Body of pancreas (tissue), 4 donors: Measurements from ENCODE around the gene CBLIF.

Source experiments
- POLR2A ChIP-seq, 3 donors: fragments of 450-650 bp; IDR thresholded peaks; one replicate each; pipeline ENCODE4 v1.6.1; 2016; ENCODE audit warnings: antibody characterized with exemption in 3 of 3, mild to moderate bottlenecking in 2 of 3
- TF ChIP-seq, protein P1 (sequence below), 7 experiments: fragments of 450-650 bp in 4 of 7; fragments of 200-600 bp in 3 of 7; sonication (generic) in 3 of 7; IDR thresholded peaks; one replicate each; pipeline ENCODE4 v1.5.1; 2016 to 2019; ENCODE audit warnings: antibody characterized with exemption in 7 of 7

- TF ChIP-seq, protein P1, sequence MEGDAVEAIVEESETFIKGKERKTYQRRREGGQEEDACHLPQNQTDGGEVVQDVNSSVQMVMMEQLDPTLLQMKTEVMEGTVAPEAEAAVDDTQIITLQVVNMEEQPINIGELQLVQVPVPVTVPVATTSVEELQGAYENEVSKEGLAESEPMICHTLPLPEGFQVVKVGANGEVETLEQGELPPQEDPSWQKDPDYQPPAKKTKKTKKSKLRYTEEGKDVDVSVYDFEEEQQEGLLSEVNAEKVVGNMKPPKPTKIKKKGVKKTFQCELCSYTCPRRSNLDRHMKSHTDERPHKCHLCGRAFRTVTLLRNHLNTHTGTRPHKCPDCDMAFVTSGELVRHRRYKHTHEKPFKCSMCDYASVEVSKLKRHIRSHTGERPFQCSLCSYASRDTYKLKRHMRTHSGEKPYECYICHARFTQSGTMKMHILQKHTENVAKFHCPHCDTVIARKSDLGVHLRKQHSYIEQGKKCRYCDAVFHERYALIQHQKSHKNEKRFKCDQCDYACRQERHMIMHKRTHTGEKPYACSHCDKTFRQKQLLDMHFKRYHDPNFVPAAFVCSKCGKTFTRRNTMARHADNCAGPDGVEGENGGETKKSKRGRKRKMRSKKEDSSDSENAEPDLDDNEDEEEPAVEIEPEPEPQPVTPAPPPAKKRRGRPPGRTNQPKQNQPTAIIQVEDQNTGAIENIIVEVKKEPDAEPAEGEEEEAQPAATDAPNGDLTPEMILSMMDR (IDR thresholded peaks at IDR 0.05) = no peak
- TF ChIP-seq POLR2A (IDR thresholded peaks at IDR 0.05) = no peak
These were observed 1.3 kb upstream of the CBLIF start for GRCh38 chr11:59846556-59846955.
